ENCODE data around the gene TRH. TPM values are rescaled to one million over a fixed set of nuclear protein-coding genes. Genes with fewer than 3 reads are reported as not detected.

Gene TRH
- total and polyA plus RNA-seq, 2 donors (not counting 3 experiments of a cell fraction or from before 2014, with no cell fraction given), result not detected

DNA sequence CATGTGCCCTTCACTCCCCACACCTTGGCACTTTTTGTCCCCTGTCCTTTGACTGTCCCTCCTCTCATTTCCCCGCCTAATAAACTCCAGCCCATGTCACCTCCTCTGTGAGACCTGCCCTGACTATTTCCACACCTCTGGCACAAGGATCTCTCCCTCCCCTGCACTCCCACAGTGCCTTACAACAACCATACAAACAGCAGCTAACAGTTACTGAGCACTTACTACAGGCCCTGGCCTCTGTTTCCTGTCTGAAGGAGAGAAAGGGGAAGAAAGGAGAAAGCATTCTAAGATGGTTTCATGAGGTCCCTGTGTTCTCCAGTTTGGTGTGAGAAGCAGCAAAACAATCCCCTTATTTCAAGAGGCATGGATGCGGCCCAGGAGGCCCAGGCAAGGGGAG, 20.0 kb upstream of the TRH start:
- intact Hi-C loops (cut with micrococcal nuclease), result no loop called here
- DNase-seq (ENCODE audit: low read depth, low spot score) (no peak), FAIRE-seq (no peak)
- Histone ChIP-seq H3K27ac (ENCODE audit: insufficient read depth, low read depth, low read length) (no peak overlapping the region), H3K9ac (replicated peaks; ENCODE audit: extremely low read depth, insufficient read depth, low read length) (no peak overlapping the region), H3K36me3 (ENCODE audit: control insufficient read depth in 2 of 2, extremely low read depth in 1 of 2, insufficient read depth in 2 of 2, low read length in 2 of 2) (no peaks in the 10 kb centered on the region), H2AFZ (ENCODE audit: low read depth, low read length) (no peak overlapping the region), H4K20me1 (replicated peaks; ENCODE audit: control insufficient read depth, extremely low read depth, insufficient read depth, low read length) (no peaks in the 10 kb centered on the region), H3K4me3 (replicated peaks in 1 of 3; ENCODE audit: insufficient read depth in 1 of 3, low read depth in 1 of 3, low read length in 3 of 3) (no peak overlapping the region), H3K4me1 (ENCODE audit: control insufficient read depth, extremely low read depth, insufficient read depth, low read length) (no peaks in the 10 kb centered on the region), H3K4me2 (ENCODE audit: insufficient read depth, low read length) (no peak overlapping the region), H3K27me3 (ENCODE audit: control insufficient read depth in 2 of 2, insufficient read depth in 2 of 2, low read length in 2 of 2) (peaks cover 6 to 7% of the 10 kb centered on the region in 2 experiments), H3K9me3 (replicated peaks; ENCODE audit: control insufficient read depth, insufficient read depth, low read length) (no peaks in the 10 kb centered on the region), H3K79me2 (ENCODE audit: control insufficient read depth, insufficient read depth, low read length) (no peaks in the 10 kb centered on the region), H3K9me1 (replicated peaks; ENCODE audit: control insufficient read depth, extremely low read depth, insufficient read depth, low read length) (no peaks in the 10 kb centered on the region)
- TF ChIP-seq FOS (IDR thresholded peaks at IDR 0.05; ENCODE audit: borderline replicate concordance, insufficient read depth, low read length) (no peak), MYC (IDR thresholded peaks at IDR 0.05; ENCODE audit: low read depth, low read length) (no peak), JUN (IDR thresholded peaks at IDR 0.05; ENCODE audit: borderline replicate concordance, insufficient read depth, insufficient read length, low read depth) (no peak), EZH2 (IDR thresholded peaks at IDR 0.05; ENCODE audit: borderline replicate concordance, low read depth, low read length, severe bottlenecking) (no peak)
- ChIA-PET CTCF (interaction anchor here (1.7 to 3.0 kb wide), 2 partner anchors 12 to 152 kb away, joined by 5 to 7 read pairs; no protein-coding TSS in a partner anchor), POLR2A (no interaction called here)
- BruUV-seq (replicated peaks), result no TSS peak
- dilution Hi-C loops (cut with MboI; ENCODE audit: extremely low pct_ligation_motif_present, low sequenced_read_pairs), result no loop called here

DNA sequence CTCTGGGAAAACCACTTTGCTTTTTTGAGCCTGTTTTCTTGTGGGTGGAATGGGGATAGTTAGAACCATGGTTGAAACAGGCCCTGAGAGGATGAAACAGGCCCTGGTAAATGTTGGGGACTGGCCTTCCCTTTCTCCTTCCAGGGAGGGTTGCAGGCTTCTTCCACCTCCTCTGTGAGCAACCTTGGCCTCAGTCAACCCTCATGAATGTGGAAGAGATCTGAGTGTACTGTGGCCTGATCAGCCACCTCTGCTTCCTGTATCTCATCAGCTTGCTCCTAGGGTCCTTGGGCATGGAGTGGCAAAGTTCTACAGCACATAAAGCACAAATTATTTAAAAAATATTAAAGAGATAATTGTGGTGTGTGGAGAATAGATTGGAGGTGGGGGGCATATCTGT, 17.6 kb upstream of the TRH start:
- H3K4me3 ChIP-seq (replicated peaks in 1 of 3; ENCODE audit: insufficient read depth in 1 of 3, low read depth in 1 of 3, low read length in 3 of 3), result no peak overlapping the region
- peaks cover 6 to 7% of the 10 kb centered on the region in 2 experiments for H3K27me3 ChIP-seq (ENCODE audit: control insufficient read depth in 2 of 2, insufficient read depth in 2 of 2, low read length in 2 of 2)
- no peaks in the 10 kb centered on the region for H3K36me3 ChIP-seq (ENCODE audit: control insufficient read depth in 2 of 2, extremely low read depth in 1 of 2, insufficient read depth in 2 of 2, low read length in 2 of 2)
- no peaks in the 10 kb centered on the region for H3K4me1 ChIP-seq (ENCODE audit: control insufficient read depth, extremely low read depth, insufficient read depth, low read length)
- no peaks in the 10 kb centered on the region for H3K79me2 ChIP-seq (ENCODE audit: control insufficient read depth, insufficient read depth, low read length)
- H3K4me2 ChIP-seq (ENCODE audit: insufficient read depth, low read length), result no peak overlapping the region
- H2AFZ ChIP-seq (ENCODE audit: low read depth, low read length), result no peak overlapping the region
- dilution Hi-C loops (cut with MboI; ENCODE audit: extremely low pct_ligation_motif_present, low sequenced_read_pairs), result no loop called here
- intact Hi-C loops (cut with micrococcal nuclease), result no loop called here
- no peak for DNase-seq (ENCODE audit: low read depth, low spot score)
- H3K27ac ChIP-seq (ENCODE audit: insufficient read depth, low read depth, low read length), result no peak overlapping the region
- TF ChIP-seq, protein P1, sequence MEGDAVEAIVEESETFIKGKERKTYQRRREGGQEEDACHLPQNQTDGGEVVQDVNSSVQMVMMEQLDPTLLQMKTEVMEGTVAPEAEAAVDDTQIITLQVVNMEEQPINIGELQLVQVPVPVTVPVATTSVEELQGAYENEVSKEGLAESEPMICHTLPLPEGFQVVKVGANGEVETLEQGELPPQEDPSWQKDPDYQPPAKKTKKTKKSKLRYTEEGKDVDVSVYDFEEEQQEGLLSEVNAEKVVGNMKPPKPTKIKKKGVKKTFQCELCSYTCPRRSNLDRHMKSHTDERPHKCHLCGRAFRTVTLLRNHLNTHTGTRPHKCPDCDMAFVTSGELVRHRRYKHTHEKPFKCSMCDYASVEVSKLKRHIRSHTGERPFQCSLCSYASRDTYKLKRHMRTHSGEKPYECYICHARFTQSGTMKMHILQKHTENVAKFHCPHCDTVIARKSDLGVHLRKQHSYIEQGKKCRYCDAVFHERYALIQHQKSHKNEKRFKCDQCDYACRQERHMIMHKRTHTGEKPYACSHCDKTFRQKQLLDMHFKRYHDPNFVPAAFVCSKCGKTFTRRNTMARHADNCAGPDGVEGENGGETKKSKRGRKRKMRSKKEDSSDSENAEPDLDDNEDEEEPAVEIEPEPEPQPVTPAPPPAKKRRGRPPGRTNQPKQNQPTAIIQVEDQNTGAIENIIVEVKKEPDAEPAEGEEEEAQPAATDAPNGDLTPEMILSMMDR (IDR thresholded peaks at IDR 0.05; ENCODE audit: extremely low read depth in 1 of 2, insufficient read depth in 1 of 2, low read depth in 1 of 2, low read length in 2 of 2), result no peak
- no peak for TF ChIP-seq EZH2 (IDR thresholded peaks at IDR 0.05; ENCODE audit: borderline replicate concordance, low read depth, low read length, severe bottlenecking)
- TF ChIP-seq, protein P2, sequence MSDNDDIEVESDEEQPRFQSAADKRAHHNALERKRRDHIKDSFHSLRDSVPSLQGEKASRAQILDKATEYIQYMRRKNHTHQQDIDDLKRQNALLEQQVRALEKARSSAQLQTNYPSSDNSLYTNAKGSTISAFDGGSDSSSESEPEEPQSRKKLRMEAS (IDR thresholded peaks at IDR 0.05; ENCODE audit: insufficient read depth, insufficient read length), result no peak
- ChIA-PET CTCF (no interaction called here), POLR2A (no interaction called here)
- FAIRE-seq, result no peak
- no peak overlapping the region for H3K9ac ChIP-seq (replicated peaks; ENCODE audit: extremely low read depth, insufficient read depth, low read length)
- BruUV-seq (replicated peaks), result no TSS peak
- no peaks in the 10 kb centered on the region for H4K20me1 ChIP-seq (replicated peaks; ENCODE audit: control insufficient read depth, extremely low read depth, insufficient read depth, low read length)
- no peaks in the 10 kb centered on the region for H3K9me3 ChIP-seq (replicated peaks; ENCODE audit: control insufficient read depth, insufficient read depth, low read length)
- no peaks in the 10 kb centered on the region for H3K9me1 ChIP-seq (replicated peaks; ENCODE audit: control insufficient read depth, extremely low read depth, insufficient read depth, low read length)

Data from endothelial cell of umbilical vein (primary cell).